K562 (cell line): ENCODE results near the gene KRT81. TPM values are rescaled to one million over a fixed set of nuclear protein-coding genes. Genes with fewer than 3 reads are reported as not detected.

ENCODE experiments used
- ATAC-seq: fragments of 200-7000 bp; cut with Tn5 transposase; 3 replicates; pipeline ENCODE4 v1.9.1; 2020; ENCODE audit warnings: moderate library complexity
- BruUV-seq: library from RNA; stranded (reverse); fragments of 400-500 nt; replicated peaks from 2 replicates; lab custom pipeline; 2021; lab: Mats Ljungman, UMichigan
- CTCF ChIA-PET: fragments of 300-600 bp; formaldehyde crosslinking; extraction: SDS; loops from one replicate; lab custom pipeline; 2021; ENCODE audit warnings: low intra/inter-chr PET ratio; lab: Yijun Ruan, JAX
- POLR2A ChIA-PET: fragments of 300-600, 350-650 bp; sonication (Branson Sonifier 250); formaldehyde crosslinking; extraction: SDS; loops from one replicate; lab custom pipeline; 2021; ENCODE audit warnings: antibody characterized with exemption, inconsistent platforms; lab: Yijun Ruan, JAX
- DNase-seq, 4 experiments: peaks; one replicate each; pipeline versions ENCODE4 v3.0.0 to v3.0.0-alpha.2; 2011 to 2018; ENCODE audit warnings: low spot score in 3 of 4, mixed read lengths in 3 of 4; ENCODE audit errors: extremely low read depth in 1 of 4
- FAIRE-seq: peaks from 2 replicates; lab custom pipeline; 2011; peaks lifted over from hg19 to GRCh38; lab: Jason Lieb, UNC
- H2AFZ ChIP-seq: 2 replicates; pipeline ENCODE4 v1.6.0; 2011; ENCODE audit warnings: low read depth, low read length, control low read depth, inconsistent platforms
- H3K27ac ChIP-seq: fragments of 200-600 bp; 3 replicates; pipeline ENCODE4 v1.8.0; 2011; ENCODE audit warnings: low read depth, mild to moderate bottlenecking, control low read depth, inconsistent platforms, low read length, moderate library complexity, mixed read lengths; ENCODE audit errors: extremely low read depth
- H3K27me3 ChIP-seq, 2 experiments: fragments of 300-600 bp in 1 of 2; 2 replicates in 1 of 2; 3 replicates in 1 of 2; pipeline versions ENCODE4 v1.6.0 to v1.8.0; 2011; ENCODE audit warnings: inconsistent platforms in 2 of 2, low read length in 2 of 2, mild to moderate bottlenecking in 1 of 2, mixed read lengths in 1 of 2, moderate library complexity in 1 of 2; ENCODE audit not compliant: control insufficient read depth in 2 of 2, insufficient read depth in 2 of 2
- H3K36me3 ChIP-seq: fragments of 300-600 bp; 3 replicates; pipeline ENCODE4 v1.8.0; 2011; ENCODE audit warnings: mild to moderate bottlenecking, low read length, inconsistent platforms; ENCODE audit not compliant: control insufficient read depth, insufficient read depth
- H3K4me1 ChIP-seq, 2 experiments: fragments of 200-600 bp in 1 of 2; replicated peaks in 1 of 2; 2 replicates in 1 of 2; 3 replicates in 1 of 2; pipeline versions ENCODE4 v1.5.1 to v1.8.0; 2011; ENCODE audit warnings: inconsistent platforms in 2 of 2, low read length in 2 of 2, mild to moderate bottlenecking in 1 of 2, mixed read lengths in 1 of 2, moderate library complexity in 1 of 2; ENCODE audit not compliant: control insufficient read depth in 2 of 2, insufficient read depth in 2 of 2
- H3K4me2 ChIP-seq: 2 replicates; pipeline ENCODE4 v1.6.1; 2011; ENCODE audit warnings: low read length, control low read depth, inconsistent platforms, mixed read lengths; ENCODE audit not compliant: insufficient read depth
- H3K4me3 ChIP-seq: fragments of 200-600 bp; sonication (generic), shearing (Covaris generic); 2 replicates; pipeline ENCODE4 v1.5.1; 2016; ENCODE audit warnings: control low read depth, inconsistent platforms
- H3K79me2 ChIP-seq: fragments of 200-600 bp; 3 replicates; pipeline ENCODE4 v1.8.0; 2011; ENCODE audit warnings: low read length, inconsistent platforms; ENCODE audit not compliant: control insufficient read depth, insufficient read depth
- H3K9ac ChIP-seq, 2 experiments: 2 replicates each; pipeline versions ENCODE4 v1.6.0 to v1.6.1; 2011; ENCODE audit warnings: low read depth in 2 of 2, low read length in 2 of 2, control low read depth in 1 of 2, inconsistent platforms in 1 of 2, mild to moderate bottlenecking in 1 of 2, mixed read lengths in 1 of 2; ENCODE audit not compliant: insufficient read depth in 1 of 2
- H3K9me1 ChIP-seq: one replicate; pipeline ENCODE4 v1.6.0; 2011; ENCODE audit warnings: inconsistent platforms, mild to moderate bottlenecking, low read length, moderate library complexity; ENCODE audit not compliant: control insufficient read depth, insufficient read depth
- H3K9me3 ChIP-seq: replicated peaks from 2 replicates; pipeline ENCODE4 v1.5.1; 2011; ENCODE audit warnings: low read depth, low read length, inconsistent platforms; ENCODE audit not compliant: control insufficient read depth, insufficient read depth
- H4K20me1 ChIP-seq: replicated peaks from 2 replicates; pipeline ENCODE4 v1.6.1; 2011; ENCODE audit warnings: low read length, inconsistent platforms, mixed read lengths; ENCODE audit not compliant: control insufficient read depth, insufficient read depth
- BCOR ChIP-seq: fragments of 450-650 bp; IDR thresholded peaks from 2 replicates; pipeline ENCODE4 v1.6.1; 2016
- CEBPB ChIP-seq: fragments of 450-650 bp; IDR thresholded peaks from 2 replicates; pipeline ENCODE4 v1.6.1; 2016; ENCODE audit warnings: missing genetic modification characterization, missing compliant biosample characterization
- CREM ChIP-seq: IDR thresholded peaks from 2 replicates; pipeline ENCODE4 v1.6.1; 2014; ENCODE audit warnings: antibody characterized with exemption, low read depth
- GATAD2A ChIP-seq: fragments of 450-650 bp; IDR thresholded peaks from 2 replicates; pipeline ENCODE4 v1.6.1; 2017
- KDM5B ChIP-seq: fragments of 200-600 bp; sonication (generic); IDR thresholded peaks from 2 replicates; pipeline ENCODE4 v1.6.1; 2012; ENCODE audit warnings: low read depth, mild to moderate bottlenecking, moderate library complexity, low read length, control low read depth, inconsistent platforms; ENCODE audit not compliant: insufficient replicate concordance
- NR4A1 ChIP-seq, 2 experiments: fragments of 250-450 bp in 1 of 2; fragments of 450-650 bp in 1 of 2; sonication (Bioruptor Pico) in 1 of 2; IDR thresholded peaks; 2 replicates each; pipeline versions ENCODE4 v1.4.0 to v1.6.1; 2016 to 2020; ENCODE audit warnings: mild to moderate bottlenecking in 2 of 2, missing compliant biosample characterization in 1 of 2, missing genetic modification characterization in 1 of 2, moderate library complexity in 1 of 2
- PREB ChIP-seq: sonication (generic); formaldehyde crosslinking; IDR thresholded peaks from 2 replicates; pipeline ENCODE4 v1.8.1; 2023; ENCODE audit warnings: mild to moderate bottlenecking, missing genetic modification reagents
- RBM25 ChIP-seq: fragments of 200-400 bp; formaldehyde crosslinking; IDR thresholded peaks from 2 replicates; pipeline ENCODE4 v1.6.1; 2018; ENCODE audit warnings: low read length, low read depth, moderate library complexity; ENCODE audit not compliant: severe bottlenecking
- TAF9B ChIP-seq: fragments of 450-650 bp; IDR thresholded peaks from 2 replicates; pipeline ENCODE4 v1.6.1; 2018; ENCODE audit warnings: mild to moderate bottlenecking; ENCODE audit not compliant: partially characterized antibody
- TCF7 ChIP-seq: sonication (generic); IDR thresholded peaks from 2 replicates; pipeline ENCODE4 v1.6.1; 2016; ENCODE audit warnings: antibody characterized with exemption, borderline replicate concordance
- ZBTB5 ChIP-seq: fragments of 450-650 bp; IDR thresholded peaks from 2 replicates; pipeline ENCODE4 v1.6.1; 2017; ENCODE audit warnings: antibody characterized with exemption
- ZMIZ1 ChIP-seq, 2 experiments: fragments of 150-350 bp in 1 of 2; IDR thresholded peaks; 2 replicates each; pipeline ENCODE4 v1.6.1; 2012 to 2016; ENCODE audit warnings: low read depth in 2 of 2, low read length in 2 of 2, mild to moderate bottlenecking in 1 of 2, moderate library complexity in 1 of 2
- ZNF696 ChIP-seq: fragments of 250-450 bp; sonication (Bioruptor Pico); conservative IDR thresholded peaks from 2 replicates; pipeline ENCODE4 v1.4.0; 2020; ENCODE audit warnings: mild to moderate bottlenecking, moderate library complexity
- WGBS: fragments of 100-300 bp; shearing (Covaris generic); methylation state at CpG from one replicate; pipeline ENCODE4 v1.1.6; 2016; ENCODE audit warnings: low coverage, mixed read lengths; ENCODE audit not compliant: insufficient coverage; ENCODE audit errors: missing lambda C conversion rate; 5-methylcytosine and 5-hydroxymethylcytosine counted together
- in situ Hi-C: fragments of 300-500 bp; cut with MboI; formaldehyde crosslinking; loops from 4 replicates; pipeline ENCODE4 v1.15.0; 2018; ENCODE audit warnings: inconsistent platforms, mixed read lengths
- intact Hi-C: fragments of 100-400 bp; cut with micrococcal nuclease; formaldehyde crosslinking; loops from 2 replicates; pipeline ENCODE4 v1.14.2; 2022
- polyA plus RNA-seq, 8 experiments: library from polyadenylated mRNA; depleted of rRNA in 4 of 8; stranded (reverse) in 5 of 8; unstranded in 3 of 8; fragments of >200 nt; fragmentation: Nextera tagmentation in 2 of 8; fragmentation: Illumina TruSeq in 1 of 8; extraction: Ambion mirVana in 2 of 8; extraction: Trizol in 1 of 8; gene quantifications; 2 replicates each; pipeline versions ENCODE4 v1.2.1 to v1.2.3, GENCODE V29; 2011 to 2014; ENCODE audit warnings: inconsistent platforms in 1 of 8, missing spikeins in 1 of 8
- total RNA-seq, 7 experiments: library from RNA; depleted of rRNA in 6 of 7; stranded (reverse); fragments of >200 nt in 6 of 7; fragmentation: Illumina TruSeq in 2 of 7; extraction: Trizol in 2 of 7; gene quantifications; 2 replicates each; pipeline versions ENCODE4 v1.2.1 to v1.2.3, GENCODE V29; 2011 to 2021; ENCODE audit warnings: low replicate concordance in 1 of 7

Gene KRT81
- total and polyA plus RNA-seq, 9 of the 15 experiments (the other 6 are each of a cell fraction or from before 2014, with no cell fraction given), result 0.27 TPM; not detected in 8

GRCh38 chr12:52245962-52246569, 45.3 kb downstream of the KRT81 start:
- POLR2A ChIA-PET, result interaction anchor here (0.9 to 1.1 kb wide), 2 partner anchors 17 to 149 kb away, joined by 3 to 4 read pairs; no protein-coding TSS in a partner anchor
- no peak for TF ChIP-seq PREB
- no peak for TF ChIP-seq CEBPB (tag)
- TF ChIP-seq RBM25, result no peak
- TF ChIP-seq TAF9B, result no peak
- TF ChIP-seq ZBTB5, result no peak
- TF ChIP-seq ZNF696 (CRISPR knock-in tag), result no peak
- TF ChIP-seq NR4A1 (CRISPR knock-in tag; IDR thresholded peaks at IDR 0.05), result no peak
- TF ChIP-seq NR4A1 (tag; IDR thresholded peaks at IDR 0.05), result no peak
- no peak for TF ChIP-seq GATAD2A
- no peak for TF ChIP-seq ZMIZ1 (IDR thresholded peaks at IDR 0.05; ENCODE audit: low read depth in 2 of 2, low read length in 2 of 2)
- TF ChIP-seq CREM, result no peak
- TF ChIP-seq KDM5B, result no peak
- no peak for TF ChIP-seq TCF7
- no peak for TF ChIP-seq BCOR

More at GRCh38 chr12:52245962-52246569, 45.3 kb downstream of the KRT81 start:
- Histone ChIP-seq H4K20me1 (0 out of 2 replicates have a peak, but pooled peaks cover 7% of the 10 kb centered on the region), H3K9ac (no peak overlapping the region), H3K9me1 (no peaks in the 10 kb centered on the region), H3K4me3 (no peak overlapping the region), H2AFZ (no peak overlapping the region), H3K27ac (no peak overlapping the region), H3K27me3 (peaks cover 15 to 76% of the 10 kb centered on the region in 2 experiments), H3K4me2 (no peak overlapping the region), H3K9me3 (no peaks in the 10 kb centered on the region), H3K79me2 (no peaks in the 10 kb centered on the region), H3K4me1 (no peaks in the 10 kb centered on the region), H3K36me3 (no peaks in the 10 kb centered on the region)
- no TSS peak for BruUV-seq
- DNase-seq, result no peak
- CTCF ChIA-PET, result no interaction called here
- intact Hi-C loops (no loop called here), in situ Hi-C loops (no loop called here)
- no peak for FAIRE-seq
- no peak for ATAC-seq
- WGBS, result 4% methylated on average over 6 of the region's 7 CpGs
